K562 (cell line): ENCODE data around the gene NOP16. TPM values are rescaled to one million over a fixed set of nuclear protein-coding genes. Genes with fewer than 3 reads are reported as not detected.

Experiments
- CBFA2T2 ChIP-seq: fragments of 450-650 bp; conservative IDR thresholded peaks from 2 replicates; pipeline ENCODE4 v1.6.1; 2017; ENCODE audit warnings: mild to moderate bottlenecking
- CBX3 ChIP-seq, 2 experiments: IDR thresholded peaks; 1 replicate in 1 of 2; 2 replicates in 1 of 2; pipeline ENCODE4 v1.6.1; 2012; ENCODE audit warnings: inconsistent platforms in 2 of 2, low read length in 2 of 2, borderline replicate concordance in 1 of 2, control low read depth in 1 of 2
- ETV5 ChIP-seq: sonication (generic); formaldehyde crosslinking; IDR thresholded peaks from 2 replicates; pipeline ENCODE4 v1.4.0; 2020; ENCODE audit warnings: low read depth, mild to moderate bottlenecking, missing genetic modification reagents
- HDGF ChIP-seq: fragments of 450-650 bp; IDR thresholded peaks from 2 replicates; pipeline ENCODE4 v1.6.1; 2016
- HEY1 ChIP-seq: fragments of 250-450 bp; sonication (Bioruptor Pico); IDR thresholded peaks from 2 replicates; pipeline ENCODE4 v1.5.0; 2020; ENCODE audit warnings: mild to moderate bottlenecking, moderate library complexity, borderline replicate concordance
- MTA1 ChIP-seq: fragments of 450-650 bp; IDR thresholded peaks from 2 replicates; pipeline ENCODE4 v1.6.1; 2017; ENCODE audit warnings: borderline replicate concordance
- MTA2 ChIP-seq: fragments of 450-650 bp; IDR thresholded peaks from 2 replicates; pipeline ENCODE4 v1.6.1; 2016; ENCODE audit warnings: low read depth
- NBN ChIP-seq: fragments of 450-650 bp; IDR thresholded peaks from 2 replicates; pipeline ENCODE4 v1.6.1; 2016; ENCODE audit warnings: low read depth, mild to moderate bottlenecking
- NFATC3 ChIP-seq: fragments of 450-650 bp; IDR thresholded peaks from 2 replicates; pipeline ENCODE4 v1.6.1; 2017; ENCODE audit warnings: mild to moderate bottlenecking
- NR1H2 ChIP-seq: sonication (generic); formaldehyde crosslinking; IDR thresholded peaks from 2 replicates; pipeline ENCODE4 v1.4.0; 2020; ENCODE audit warnings: mild to moderate bottlenecking, missing genetic modification reagents
- RCOR1 ChIP-seq, 2 experiments: IDR thresholded peaks; 2 replicates each; pipeline ENCODE4 v1.6.1; 2012; ENCODE audit warnings: low read depth in 2 of 2, low read length in 2 of 2, borderline replicate concordance in 1 of 2, improper control_type of control experiment in 1 of 2
- SMARCE1 ChIP-seq: fragments of 450-650 bp; IDR thresholded peaks from 2 replicates; pipeline ENCODE4 v1.7.1; 2016; ENCODE audit warnings: mild to moderate bottlenecking
- TAF1 ChIP-seq: IDR thresholded peaks from 2 replicates; pipeline ENCODE4 v1.6.1; 2011; ENCODE audit warnings: mild to moderate bottlenecking, low read length, moderate library complexity; ENCODE audit not compliant: insufficient read depth, control insufficient read depth, severe bottlenecking; ENCODE audit errors: extremely low read depth
- TAL1 ChIP-seq: fragments of 450-650 bp; IDR thresholded peaks from 2 replicates; pipeline ENCODE4 v1.6.1; 2016; ENCODE audit warnings: mild to moderate bottlenecking
- TCF7 ChIP-seq: sonication (generic); IDR thresholded peaks from 2 replicates; pipeline ENCODE4 v1.6.1; 2016; ENCODE audit warnings: antibody characterized with exemption, borderline replicate concordance
- ZBTB2 ChIP-seq: fragments of 450-650 bp; IDR thresholded peaks from 2 replicates; pipeline ENCODE4 v1.6.1; 2016; ENCODE audit warnings: antibody characterized with exemption
- ZFPM2 ChIP-seq: fragments of 250-450 bp; sonication (Bioruptor Pico); IDR thresholded peaks from 2 replicates; pipeline ENCODE4 v1.5.1; 2022; ENCODE audit warnings: mild to moderate bottlenecking
- ZNF224 ChIP-seq: sonication (generic); formaldehyde crosslinking; IDR thresholded peaks from 2 replicates; pipeline ENCODE4 v1.8.0; 2022; ENCODE audit warnings: mild to moderate bottlenecking, missing genetic modification reagents
- ZNF232 ChIP-seq: sonication (generic); formaldehyde crosslinking; IDR thresholded peaks from 2 replicates; pipeline ENCODE4 v1.8.0; 2022; ENCODE audit warnings: mild to moderate bottlenecking, missing genetic modification reagents
- ZNF717 ChIP-seq: fragments of 250-450 bp; sonication (Bioruptor Pico); IDR thresholded peaks from 2 replicates; pipeline ENCODE4 v1.5.0; 2021
- polyA plus RNA-seq, 8 experiments: library from polyadenylated mRNA; depleted of rRNA in 4 of 8; stranded (reverse) in 5 of 8; unstranded in 3 of 8; fragments of >200 nt; fragmentation: Nextera tagmentation in 2 of 8; fragmentation: Illumina TruSeq in 1 of 8; extraction: Ambion mirVana in 2 of 8; extraction: Trizol in 1 of 8; gene quantifications; 2 replicates each; pipeline versions ENCODE4 v1.2.1 to v1.2.3, GENCODE V29; 2011 to 2014; ENCODE audit warnings: inconsistent platforms in 1 of 8, missing spikeins in 1 of 8
- total RNA-seq, 7 experiments: library from RNA; depleted of rRNA in 6 of 7; stranded (reverse); fragments of >200 nt in 6 of 7; fragmentation: Illumina TruSeq in 2 of 7; extraction: Trizol in 2 of 7; gene quantifications; 2 replicates each; pipeline versions ENCODE4 v1.2.1 to v1.2.3, GENCODE V29; 2011 to 2021; ENCODE audit warnings: low replicate concordance in 1 of 7
- TF ChIP-seq, protein P1 (sequence below): fragments of 450-650 bp; IDR thresholded peaks from 2 replicates; pipeline ENCODE4 v1.6.1; 2016; ENCODE audit warnings: low read depth

Gene NOP16
- total and polyA plus RNA-seq, 9 of the 15 experiments (the other 6 are each of a cell fraction or from before 2014, with no cell fraction given): 92.5 to 342 (median 148) TPM

DNA sequence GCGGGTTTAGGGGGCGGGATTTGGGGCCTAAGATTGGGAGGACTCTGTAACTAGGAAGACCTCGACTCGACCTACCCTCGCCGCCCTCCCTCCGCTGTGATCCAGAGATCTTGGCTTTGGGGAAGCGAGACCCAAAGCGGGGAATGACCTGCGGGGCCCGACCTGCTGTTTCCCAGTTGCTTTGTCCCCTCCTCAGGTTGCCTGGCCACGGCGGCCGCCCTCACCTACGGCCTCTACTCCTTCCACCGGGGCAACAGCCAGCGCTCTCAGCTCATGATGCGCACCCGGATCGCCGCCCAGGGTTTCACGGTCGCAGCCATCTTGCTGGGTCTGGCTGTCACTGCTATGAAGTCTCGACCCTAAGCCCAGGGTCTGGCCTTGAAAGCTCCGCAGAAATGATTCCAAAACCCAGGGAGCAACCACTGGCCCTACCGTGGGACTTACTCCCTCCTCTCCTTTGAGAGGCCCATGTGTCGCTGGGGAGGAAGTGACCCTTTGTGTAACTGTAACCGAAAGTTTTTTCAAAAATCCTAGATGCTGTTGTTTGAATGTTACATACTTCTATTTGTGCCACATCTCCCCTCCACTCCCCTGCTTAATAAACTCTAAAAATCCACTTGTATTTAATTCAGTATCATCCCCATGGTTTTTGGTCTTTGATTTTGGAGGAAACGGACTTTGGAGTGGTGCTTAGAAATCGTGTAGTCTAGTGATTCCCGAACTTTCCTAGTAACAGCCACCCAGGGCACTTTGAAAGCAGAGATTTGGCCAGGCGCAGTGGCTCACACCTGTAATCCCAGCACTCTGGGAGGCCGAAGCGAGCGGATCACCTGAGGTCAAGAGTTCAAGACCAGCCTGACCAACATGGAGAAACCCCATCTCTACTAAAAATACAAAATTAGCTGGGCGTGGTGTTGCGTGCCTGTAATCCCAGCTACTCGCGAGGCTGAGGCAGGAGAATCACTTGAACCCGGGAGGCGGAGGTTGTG lies 1.0 kb upstream of the NOP16 start (continued):
- TF ChIP-seq TCF7: no peak
- no peak for TF ChIP-seq CBX3 (IDR thresholded peaks at IDR 0.05; ENCODE audit: borderline replicate concordance in 1 of 2, low read length in 2 of 2)
- no peak for TF ChIP-seq MTA1
- TF ChIP-seq TAF1: peak; percentile 83
- no peak for TF ChIP-seq CBFA2T2
- TF ChIP-seq ZFPM2 (CRISPR knock-in tag): no peak
- TF ChIP-seq HEY1 (CRISPR knock-in tag): no peak
- peak; percentile 6; the same call in 1 of the 2 replicates for TF ChIP-seq NBN
- no peak for TF ChIP-seq SMARCE1
- no peak for TF ChIP-seq NFATC3
- TF ChIP-seq MTA2: no peak
- peak; percentile 1; the same call in 1 of the 2 replicates for TF ChIP-seq ZNF224
- no peak for TF ChIP-seq NR1H2 (CRISPR knock-in tag)
- TF ChIP-seq ZNF232 (CRISPR knock-in tag): no peak
- no peak for TF ChIP-seq ETV5 (CRISPR knock-in tag)
- TF ChIP-seq TAL1: no peak
- 0 out of 4 replicates have a peak, but pooled peaks of 1 of the 2 experiments have one; percentile 5 for TF ChIP-seq RCOR1 (IDR thresholded peaks at IDR 0.05; ENCODE audit: borderline replicate concordance in 1 of 2, low read depth in 2 of 2, low read length in 2 of 2)
- no peak for TF ChIP-seq ZNF717 (CRISPR knock-in tag)
- TF ChIP-seq ZBTB2: no peak
- no peak for TF ChIP-seq HDGF
- TF ChIP-seq, protein P1, sequence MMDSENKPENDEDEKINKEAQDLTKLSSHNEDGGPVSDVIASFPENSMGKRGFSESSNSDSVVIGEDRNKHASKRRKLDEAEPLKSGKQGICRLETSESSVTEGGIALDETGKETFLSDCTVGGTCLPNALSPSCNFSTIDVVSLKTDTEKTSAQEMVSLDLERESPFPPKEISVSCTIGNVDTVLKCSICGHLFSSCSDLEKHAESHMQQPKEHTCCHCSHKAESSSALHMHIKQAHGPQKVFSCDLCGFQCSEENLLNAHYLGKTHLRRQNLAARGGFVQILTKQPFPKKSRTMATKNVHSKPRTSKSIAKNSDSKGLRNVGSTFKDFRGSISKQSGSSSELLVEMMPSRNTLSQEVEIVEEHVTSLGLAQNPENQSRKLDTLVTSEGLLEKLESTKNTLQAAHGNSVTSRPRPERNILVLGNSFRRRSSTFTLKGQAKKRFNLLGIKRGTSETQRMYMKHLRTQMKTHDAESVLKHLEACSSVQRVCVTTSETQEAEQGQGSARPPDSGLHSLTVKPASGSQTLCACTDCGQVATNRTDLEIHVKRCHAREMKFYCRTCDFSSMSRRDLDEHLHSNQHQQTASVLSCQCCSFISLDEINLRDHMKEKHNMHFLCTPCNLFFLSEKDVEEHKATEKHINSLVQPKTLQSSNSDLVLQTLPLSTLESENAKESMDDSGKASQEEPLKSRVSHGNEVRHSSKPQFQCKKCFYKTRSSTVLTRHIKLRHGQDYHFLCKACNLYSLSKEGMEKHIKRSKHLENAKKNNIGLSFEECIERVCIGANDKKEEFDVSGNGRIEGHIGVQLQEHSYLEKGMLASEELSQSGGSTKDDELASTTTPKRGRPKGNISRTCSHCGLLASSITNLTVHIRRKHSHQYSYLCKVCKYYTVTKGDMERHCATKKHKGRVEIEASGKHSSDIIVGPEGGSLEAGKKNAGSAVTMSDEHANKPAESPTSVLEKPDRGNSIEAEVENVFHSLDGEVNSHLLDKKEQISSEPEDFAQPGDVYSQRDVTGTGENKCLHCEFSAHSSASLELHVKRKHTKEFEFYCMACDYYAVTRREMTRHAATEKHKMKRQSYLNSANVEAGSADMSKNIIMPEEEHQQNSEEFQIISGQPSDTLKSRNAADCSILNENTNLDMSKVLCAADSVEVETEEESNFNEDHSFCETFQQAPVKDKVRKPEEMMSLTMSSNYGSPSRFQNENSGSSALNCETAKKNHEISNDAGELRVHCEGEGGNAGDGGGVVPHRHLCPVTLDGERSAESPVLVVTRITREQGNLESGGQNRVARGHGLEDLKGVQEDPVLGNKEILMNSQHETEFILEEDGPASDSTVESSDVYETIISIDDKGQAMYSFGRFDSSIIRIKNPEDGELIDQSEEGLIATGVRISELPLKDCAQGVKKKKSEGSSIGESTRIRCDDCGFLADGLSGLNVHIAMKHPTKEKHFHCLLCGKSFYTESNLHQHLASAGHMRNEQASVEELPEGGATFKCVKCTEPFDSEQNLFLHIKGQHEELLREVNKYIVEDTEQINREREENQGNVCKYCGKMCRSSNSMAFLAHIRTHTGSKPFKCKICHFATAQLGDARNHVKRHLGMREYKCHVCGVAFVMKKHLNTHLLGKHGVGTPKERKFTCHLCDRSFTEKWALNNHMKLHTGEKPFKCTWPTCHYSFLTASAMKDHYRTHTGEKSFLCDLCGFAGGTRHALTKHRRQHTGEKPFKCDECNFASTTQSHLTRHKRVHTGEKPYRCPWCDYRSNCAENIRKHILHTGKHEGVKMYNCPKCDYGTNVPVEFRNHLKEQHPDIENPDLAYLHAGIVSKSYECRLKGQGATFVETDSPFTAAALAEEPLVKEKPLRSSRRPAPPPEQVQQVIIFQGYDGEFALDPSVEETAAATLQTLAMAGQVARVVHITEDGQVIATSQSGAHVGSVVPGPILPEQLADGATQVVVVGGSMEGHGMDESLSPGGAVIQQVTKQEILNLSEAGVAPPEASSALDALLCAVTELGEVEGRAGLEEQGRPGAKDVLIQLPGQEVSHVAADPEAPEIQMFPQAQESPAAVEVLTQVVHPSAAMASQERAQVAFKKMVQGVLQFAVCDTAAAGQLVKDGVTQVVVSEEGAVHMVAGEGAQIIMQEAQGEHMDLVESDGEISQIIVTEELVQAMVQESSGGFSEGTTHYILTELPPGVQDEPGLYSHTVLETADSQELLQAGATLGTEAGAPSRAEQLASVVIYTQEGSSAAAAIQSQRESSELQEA: no peak
